NCI-H69 (cell line): ENCODE results near the gene TBC1D23.
"Not testable (repeated sequence)": the region's sequence is repeated elsewhere in the genome, so short reads cannot be mapped to it uniquely, and the experiment has no call there.

ENCODE experiments used
- DNase-seq: peaks from one replicate; lab custom pipeline; 2025; lab: John Stamatoyannopoulos, UW

The TBC1D23 gene

GRCh38 chr3:100256731-100257151 is 4.1 kb upstream of the TBC1D23 start:
- DNase-seq = peak; percentile 17

DNA sequence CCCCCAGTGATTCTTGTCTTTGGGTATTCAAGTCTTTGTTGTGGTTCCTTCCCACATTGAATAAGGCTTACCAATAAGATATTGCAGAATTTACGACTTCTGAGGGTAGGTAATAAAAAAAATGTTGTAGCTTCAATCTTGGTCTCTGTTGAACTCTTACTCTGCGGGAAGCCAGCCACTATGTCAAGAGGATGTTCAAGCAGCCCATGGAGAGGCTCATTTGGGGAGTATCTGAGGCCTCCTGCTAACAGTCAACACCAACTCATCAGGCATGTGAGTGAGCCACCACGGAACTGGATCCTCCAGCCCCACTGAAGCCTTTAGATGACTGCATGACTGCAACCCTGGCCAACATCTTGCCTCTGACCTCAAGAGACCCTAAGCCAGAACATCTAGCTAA is 3.2 kb upstream of the TBC1D23 start:
- no peak for DNase-seq

DNA sequence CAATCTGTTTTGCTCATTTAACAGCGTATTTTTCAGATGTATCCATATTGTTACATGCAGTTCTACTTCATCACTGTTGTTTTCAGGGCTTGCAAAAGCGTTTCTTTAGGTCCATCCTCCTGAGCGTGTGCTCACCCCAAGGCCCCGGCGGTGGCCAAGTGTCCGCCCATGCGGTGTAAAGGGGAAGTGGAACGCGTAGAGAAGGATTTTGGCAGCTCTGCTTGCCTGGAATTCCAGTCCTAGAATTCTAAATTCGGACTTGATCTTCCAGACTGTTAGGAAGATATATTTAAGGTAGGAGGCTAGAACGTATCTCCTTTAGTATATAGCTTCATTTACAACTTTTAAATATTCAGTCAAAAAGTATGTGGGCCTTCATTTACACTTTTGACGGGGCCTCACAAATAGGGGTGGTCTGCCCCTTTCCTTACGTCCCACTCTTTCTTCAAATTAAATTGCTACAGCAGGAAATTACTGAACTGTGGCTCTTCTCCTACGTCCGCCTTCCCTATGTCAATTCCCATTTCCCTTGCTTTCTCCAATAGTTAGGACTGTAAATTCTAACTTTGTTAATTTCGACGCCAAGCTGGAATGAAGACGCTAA is 609 bp upstream of the TBC1D23 start:
- DNase-seq = peak; percentile 76

DNA sequence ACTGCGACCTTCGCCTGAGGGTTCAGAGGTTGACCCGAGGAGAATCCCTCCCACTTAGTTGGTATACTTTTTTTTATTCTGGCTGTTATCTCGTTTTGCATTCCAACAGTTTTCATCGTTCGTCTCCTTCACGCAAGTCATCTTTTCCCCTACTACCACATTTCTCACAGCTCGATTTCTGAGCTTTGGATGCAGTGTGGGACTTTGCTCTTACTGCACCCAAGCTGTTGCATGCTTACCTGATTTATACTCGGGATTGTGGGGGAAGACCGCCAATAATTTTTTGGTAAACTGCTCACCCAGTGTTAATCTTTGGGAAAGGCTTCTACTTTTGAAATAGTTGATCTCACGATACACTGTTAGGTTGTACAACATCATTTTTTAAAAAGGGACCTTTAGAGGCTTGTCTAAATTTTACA is 702 bp downstream of the TBC1D23 start:
- DNase-seq = no peak

GRCh38 chr3:100262925-100263324 is 2.1 kb downstream of the TBC1D23 start:
- not testable (repeated sequence) for DNase-seq

GRCh38 chr3:100263583-100263982 is 2.8 kb downstream of the TBC1D23 start:
- DNase-seq = no peak

DNA sequence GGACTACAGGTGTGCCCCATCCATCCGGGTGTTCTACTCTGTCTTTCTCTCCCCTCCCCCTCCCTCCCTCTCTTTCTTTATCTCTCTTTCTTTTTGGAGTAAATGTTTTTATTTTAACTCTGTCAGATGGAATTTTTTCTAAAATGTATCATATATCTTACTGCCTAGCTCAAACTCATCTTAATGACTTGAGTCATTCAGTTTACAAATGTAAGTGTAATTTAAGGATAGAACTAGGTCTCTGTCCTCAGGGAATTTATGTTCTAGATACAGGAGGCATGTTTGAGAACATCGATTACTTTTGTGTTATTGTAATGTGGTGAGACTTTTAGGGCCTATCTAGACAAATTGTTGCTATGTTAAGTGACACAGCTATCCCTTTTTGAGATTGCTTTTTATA is 3.5 kb downstream of the TBC1D23 start:
- no peak for DNase-seq

DNA sequence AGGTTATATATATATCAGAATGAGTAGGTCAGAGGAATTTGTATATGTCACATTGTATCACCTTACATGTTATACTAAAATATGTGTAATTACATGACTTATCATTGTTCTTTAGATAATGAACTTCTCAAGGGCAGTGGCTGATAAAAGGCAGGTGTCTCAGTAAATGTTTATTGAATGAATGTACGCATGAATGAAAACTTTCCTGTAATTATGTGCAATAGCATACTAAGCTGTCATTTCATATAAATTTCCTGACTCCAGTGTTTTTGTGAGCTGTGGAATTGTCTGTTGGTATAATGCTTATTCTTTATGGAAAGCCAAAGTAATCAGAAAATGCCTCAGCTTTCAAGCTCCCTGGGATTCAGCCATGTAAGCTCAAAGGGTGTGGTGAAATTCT is 4.2 kb downstream of the TBC1D23 start:
- DNase-seq = peak; percentile 66

GRCh38 chr3:100266531-100266930 is 5.7 kb downstream of the TBC1D23 start:
- DNase-seq = no peak

DNA sequence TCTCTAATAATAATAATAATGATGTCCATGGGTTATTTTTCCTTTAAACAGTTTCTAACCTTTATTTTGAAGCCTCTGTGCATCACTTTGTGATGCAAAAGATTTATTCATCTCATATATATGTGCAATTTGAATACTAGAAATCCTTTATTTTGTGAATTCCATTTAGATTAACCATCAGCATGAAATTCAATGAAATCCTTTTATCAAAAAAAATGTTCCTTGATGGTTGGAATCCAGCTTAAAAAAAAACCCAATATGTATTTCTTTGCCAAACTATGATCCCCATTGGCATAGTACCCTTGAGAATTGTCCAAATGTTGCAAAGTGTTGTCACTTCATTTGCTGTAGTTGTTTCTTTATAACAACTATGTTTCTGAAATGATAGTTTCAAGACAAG is 7.4 kb downstream of the TBC1D23 start:
- DNase-seq = no peak

DNA sequence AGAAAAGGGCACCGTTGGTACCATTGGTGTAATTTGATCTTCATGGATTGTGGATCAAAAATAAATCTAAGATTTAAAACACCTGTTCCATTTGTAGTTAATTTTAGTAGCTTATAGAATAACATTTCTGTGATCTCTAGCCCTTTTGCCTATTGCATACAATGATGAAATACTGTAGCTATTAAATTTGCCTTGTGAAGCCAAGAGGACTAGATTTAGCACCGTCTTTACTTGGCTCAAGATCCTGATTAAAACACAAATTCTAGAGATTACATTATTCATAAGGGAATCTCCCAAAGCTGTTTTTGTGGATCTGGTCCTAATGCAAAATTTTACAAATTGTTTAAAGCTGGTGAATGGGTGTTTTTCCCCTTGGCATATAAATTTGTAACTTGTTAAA is 8.2 kb downstream of the TBC1D23 start:
- DNase-seq = no peak

GRCh38 chr3:100269410-100270214 is 8.8 kb downstream of the TBC1D23 start:
- peak; percentile 22 for DNase-seq

GRCh38 chr3:100270215-100270583 is 9.4 kb downstream of the TBC1D23 start:
- DNase-seq = no peak

DNA sequence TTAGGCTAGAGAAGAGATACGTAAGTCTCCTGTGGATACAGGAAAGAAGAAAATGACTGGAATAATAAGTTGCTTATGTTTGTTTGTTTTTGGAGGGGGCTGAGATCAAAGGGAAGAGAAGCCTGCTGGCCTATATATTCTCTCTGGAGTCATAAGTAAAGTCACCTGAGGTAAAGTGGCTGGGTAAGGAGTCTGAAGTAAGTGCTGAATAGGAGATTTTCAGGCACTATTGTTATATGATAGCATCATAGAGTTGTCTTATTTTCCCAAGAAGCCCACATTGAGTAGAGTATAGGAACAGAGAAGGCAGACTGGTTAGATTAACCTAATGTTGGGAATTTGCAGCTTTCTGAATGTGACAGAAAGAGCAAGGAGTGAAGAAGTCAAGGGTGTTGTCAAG is 10.7 kb downstream of the TBC1D23 start:
- no peak for DNase-seq

- not testable (repeated sequence) for DNase-seq
Measured at GRCh38 chr3:100272797-100273611, 12.2 kb downstream of the TBC1D23 start.

DNA sequence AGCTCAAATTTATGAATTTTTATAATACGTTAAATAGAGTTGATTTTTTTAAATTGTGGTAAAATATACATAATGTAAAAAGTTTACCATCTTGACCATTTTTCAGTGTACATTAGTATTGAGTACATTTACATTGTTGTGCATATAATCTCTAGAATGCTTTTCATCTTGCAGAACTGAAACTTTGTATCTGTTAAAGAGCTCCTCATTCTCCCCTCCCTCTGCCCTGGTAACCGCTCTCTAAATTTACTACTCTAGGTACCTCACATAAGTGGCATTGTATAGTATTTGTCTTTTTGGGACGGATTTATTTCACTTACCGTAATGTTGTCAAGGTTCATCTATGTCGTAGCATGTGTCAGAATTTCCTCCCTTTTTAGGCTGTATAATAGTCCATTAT is 13.6 kb downstream of the TBC1D23 start:
- DNase-seq = no peak

GRCh38 chr3:100277255-100277800 is 16.5 kb downstream of the TBC1D23 start:
- peak; percentile 86 for DNase-seq

DNA sequence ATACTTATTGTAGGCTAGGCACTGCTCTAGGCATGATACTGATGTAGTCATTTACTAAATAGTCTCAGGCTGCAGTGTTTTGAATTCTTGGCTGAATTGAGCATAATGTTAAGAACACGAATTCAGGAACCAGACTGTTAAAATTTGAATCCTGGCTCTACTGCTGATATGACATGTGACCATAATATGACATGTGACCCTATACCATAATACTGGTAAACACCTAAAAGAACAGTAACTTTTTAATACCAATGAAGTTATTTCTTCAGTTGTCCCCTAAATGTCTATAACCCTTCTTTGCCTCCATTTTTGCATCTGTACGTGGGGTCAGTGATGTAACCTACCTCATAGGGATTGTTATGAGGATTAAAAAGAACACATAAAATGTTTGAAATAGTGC is 18.1 kb downstream of the TBC1D23 start:
- DNase-seq = no peak

- no peak for DNase-seq
Measured at GRCh38 chr3:100288288-100288894, 27.6 kb downstream of the TBC1D23 start.

GRCh38 chr3:100289339-100289738 is 28.5 kb downstream of the TBC1D23 start:
- DNase-seq = no peak

DNA sequence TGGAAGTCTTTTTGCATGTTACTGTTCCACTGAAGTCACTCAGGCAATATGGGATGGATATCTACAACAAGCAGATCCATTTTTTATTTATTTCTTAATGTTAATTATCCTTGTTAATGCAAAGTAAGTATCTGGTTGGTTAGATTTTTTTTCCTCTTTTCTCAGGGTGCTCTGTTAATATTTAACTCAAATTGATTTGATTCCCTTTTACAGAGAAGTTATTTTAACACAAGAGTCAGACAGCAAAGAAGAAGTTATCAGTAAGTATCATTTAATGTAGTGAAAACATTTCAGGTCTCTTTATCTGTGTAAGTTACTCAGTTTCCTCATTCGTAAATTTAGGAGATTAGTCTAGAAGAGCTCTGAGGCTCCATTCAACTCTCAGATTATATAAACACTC is 34.3 kb downstream of the TBC1D23 start:
- DNase-seq = no peak

- DNase-seq = no peak
Measured at GRCh38 chr3:100297784-100298183, 37.0 kb downstream of the TBC1D23 start.
